ENCODE results near the gene HAGH.

DNA sequence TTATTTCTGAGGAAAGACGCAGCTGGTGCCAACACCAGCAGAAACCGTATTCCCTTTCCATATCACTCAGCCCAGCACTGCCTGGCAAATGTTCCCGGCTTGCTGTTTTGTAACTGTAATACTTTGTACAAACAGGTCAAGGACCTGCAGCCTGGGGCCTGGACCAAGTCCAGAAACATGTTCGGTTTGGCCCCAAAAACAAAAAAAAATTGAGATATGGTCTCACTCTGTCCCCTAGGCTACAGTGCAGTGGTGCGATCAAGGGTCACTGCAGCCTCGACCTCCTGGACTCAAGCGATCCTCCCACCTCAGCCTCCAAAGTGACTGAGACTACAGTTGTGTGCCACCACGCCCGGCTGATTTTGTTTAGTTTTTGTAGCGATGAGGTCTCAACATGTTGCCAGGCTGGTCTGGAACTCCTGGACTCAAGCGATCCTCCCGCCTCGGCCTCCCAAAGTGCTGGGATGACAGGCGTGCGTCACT lies 1.2 kb downstream of the HAGH start:
- TF ChIP-seq, protein P1, sequence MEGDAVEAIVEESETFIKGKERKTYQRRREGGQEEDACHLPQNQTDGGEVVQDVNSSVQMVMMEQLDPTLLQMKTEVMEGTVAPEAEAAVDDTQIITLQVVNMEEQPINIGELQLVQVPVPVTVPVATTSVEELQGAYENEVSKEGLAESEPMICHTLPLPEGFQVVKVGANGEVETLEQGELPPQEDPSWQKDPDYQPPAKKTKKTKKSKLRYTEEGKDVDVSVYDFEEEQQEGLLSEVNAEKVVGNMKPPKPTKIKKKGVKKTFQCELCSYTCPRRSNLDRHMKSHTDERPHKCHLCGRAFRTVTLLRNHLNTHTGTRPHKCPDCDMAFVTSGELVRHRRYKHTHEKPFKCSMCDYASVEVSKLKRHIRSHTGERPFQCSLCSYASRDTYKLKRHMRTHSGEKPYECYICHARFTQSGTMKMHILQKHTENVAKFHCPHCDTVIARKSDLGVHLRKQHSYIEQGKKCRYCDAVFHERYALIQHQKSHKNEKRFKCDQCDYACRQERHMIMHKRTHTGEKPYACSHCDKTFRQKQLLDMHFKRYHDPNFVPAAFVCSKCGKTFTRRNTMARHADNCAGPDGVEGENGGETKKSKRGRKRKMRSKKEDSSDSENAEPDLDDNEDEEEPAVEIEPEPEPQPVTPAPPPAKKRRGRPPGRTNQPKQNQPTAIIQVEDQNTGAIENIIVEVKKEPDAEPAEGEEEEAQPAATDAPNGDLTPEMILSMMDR (IDR thresholded peaks at IDR 0.05), result no peak
- TF ChIP-seq POLR2A (IDR thresholded peaks at IDR 0.05), result no peak
